GM12878 (cell line): ENCODE data around the gene HYAL4. TPM values are rescaled to one million over a fixed set of nuclear protein-coding genes. Genes with fewer than 3 reads are reported as not detected.

Source experiments
- ATAC-seq: fragments of 200-7000 bp; cut with Tn5 transposase; 3 replicates; pipeline ENCODE4 v1.9.1; 2020; ENCODE audit warnings: mild to moderate bottlenecking, moderate library complexity
- BruUV-seq: library from RNA; stranded (reverse); fragments of 400-500 nt; replicated peaks from 2 replicates; lab custom pipeline; 2021; lab: Mats Ljungman, UMichigan
- CTCF ChIA-PET: fragments of 300-600 bp; sonication (Branson Sonifier 250); formaldehyde crosslinking; extraction: SDS; loops from one replicate; lab custom pipeline; 2021; ENCODE audit warnings: inconsistent platforms; lab: Yijun Ruan, JAX
- POLR2A ChIA-PET: fragments of 350-600 bp; formaldehyde crosslinking; extraction: SDS; loops from one replicate; lab custom pipeline; 2021; ENCODE audit warnings: inconsistent platforms; lab: Charles Lee
- RAD21 ChIA-PET: fragments of 300-600 bp; sonication (Branson Sonifier 250); formaldehyde crosslinking; loops from one replicate; lab custom pipeline; 2023; ENCODE audit warnings: antibody characterized with exemption; ENCODE audit not compliant: unreplicated experiment; lab: Charles Lee
- SMC1A ChIA-PET: fragments of 300-600 bp; sonication (Branson Sonifier 250); formaldehyde crosslinking; loops from one replicate; lab custom pipeline; 2023; ENCODE audit not compliant: unreplicated experiment, uncharacterized antibody; lab: Charles Lee
- DNase-seq: peaks from one replicate; pipeline ENCODE4 v3.0.0-alpha.2; 2011; ENCODE audit warnings: low read depth, low spot score
- FAIRE-seq: peaks from 3 replicates; lab custom pipeline; 2011; peaks lifted over from hg19 to GRCh38; lab: Jason Lieb, UNC
- H2AFZ ChIP-seq: 2 replicates; pipeline ENCODE4 v1.6.0; 2011; ENCODE audit warnings: low read depth, low read length, control low read depth; ENCODE audit not compliant: control insufficient read depth
- H3K27ac ChIP-seq: 2 replicates; pipeline ENCODE4 v1.5.1; 2011; ENCODE audit warnings: control low read depth; ENCODE audit not compliant: control insufficient read depth, insufficient read depth
- H3K27me3 ChIP-seq, 2 experiments: replicated peaks in 1 of 2; 2 replicates each; pipeline versions ENCODE4 v1.6.0 to v1.6.1; 2011; ENCODE audit warnings: low read length in 1 of 2; ENCODE audit not compliant: control insufficient read depth in 2 of 2, insufficient read depth in 2 of 2
- H3K36me3 ChIP-seq, 2 experiments: 2 replicates each; pipeline ENCODE4 v1.5.1; 2011; ENCODE audit warnings: low read length in 1 of 2; ENCODE audit not compliant: control insufficient read depth in 2 of 2, insufficient read depth in 2 of 2
- H3K4me1 ChIP-seq: 2 replicates; pipeline ENCODE4 v1.6.1; 2011; ENCODE audit warnings: mild to moderate bottlenecking, low read length, moderate library complexity, mixed read lengths; ENCODE audit not compliant: control insufficient read depth, insufficient read depth
- H3K4me2 ChIP-seq: 2 replicates; pipeline ENCODE4 v1.6.0; 2011; ENCODE audit warnings: control low read depth; ENCODE audit not compliant: control insufficient read depth, insufficient read depth
- H3K4me3 ChIP-seq: fragments of 200-600 bp; sonication (generic); 2 replicates; pipeline ENCODE4 v1.5.1; 2016
- H3K79me2 ChIP-seq: 2 replicates; pipeline ENCODE4 v1.6.0; 2011; ENCODE audit warnings: low read length; ENCODE audit not compliant: control insufficient read depth, insufficient read depth
- H3K9ac ChIP-seq: 2 replicates; pipeline ENCODE4 v1.8.0; 2011; ENCODE audit warnings: low read length, control low read depth, mixed read lengths; ENCODE audit not compliant: control insufficient read depth, insufficient read depth
- H3K9me3 ChIP-seq: replicated peaks from 3 replicates; pipeline ENCODE4 v1.5.1; 2011; ENCODE audit warnings: mild to moderate bottlenecking, low read length; ENCODE audit not compliant: control insufficient read depth, insufficient read depth
- H4K20me1 ChIP-seq: 2 replicates; pipeline ENCODE4 v1.6.0; 2011; ENCODE audit not compliant: control insufficient read depth, insufficient read depth
- BCL11A ChIP-seq: IDR thresholded peaks from 2 replicates; pipeline ENCODE4 v1.6.1; 2011; ENCODE audit warnings: low read depth, low read length
- CREM ChIP-seq: IDR thresholded peaks from 2 replicates; pipeline ENCODE4 v1.6.1; 2014; ENCODE audit warnings: antibody characterized with exemption, low read depth
- ESRRA ChIP-seq: IDR thresholded peaks from 2 replicates; pipeline ENCODE4 v1.6.1; 2012; ENCODE audit warnings: mild to moderate bottlenecking, low read length, improper control_type of control experiment
- HDAC6 ChIP-seq: fragments of 200-600 bp; sonication (generic); IDR thresholded peaks from one replicate; pipeline ENCODE4 v1.8.0; 2017; ENCODE audit warnings: antibody characterized with exemption; ENCODE audit not compliant: unreplicated experiment
- IKZF1 ChIP-seq: fragments of 450-650 bp; conservative IDR thresholded peaks from 2 replicates; pipeline ENCODE4 v1.6.1; 2017; ENCODE audit warnings: antibody characterized with exemption, mild to moderate bottlenecking
- JUNB ChIP-seq: IDR thresholded peaks from 2 replicates; pipeline ENCODE4 v1.6.1; 2016; ENCODE audit warnings: antibody characterized with exemption, mild to moderate bottlenecking
- JUND ChIP-seq: IDR thresholded peaks from 2 replicates; pipeline ENCODE4 v1.6.1; 2012; ENCODE audit warnings: low read depth, mild to moderate bottlenecking, low read length, improper control_type of control experiment, moderate library complexity
- MTA2 ChIP-seq: fragments of 450-650 bp; IDR thresholded peaks from 2 replicates; pipeline ENCODE4 v1.6.1; 2016; ENCODE audit warnings: low read depth, mild to moderate bottlenecking, moderate library complexity
- MTA3 ChIP-seq: IDR thresholded peaks from 2 replicates; pipeline ENCODE4 v1.6.1; 2012; ENCODE audit warnings: low read length, inconsistent platforms, borderline replicate concordance
- MXI1 ChIP-seq: fragments of 150-350 bp; IDR thresholded peaks from 2 replicates; pipeline ENCODE4 v1.6.1; 2011; ENCODE audit warnings: low read depth, mild to moderate bottlenecking, inconsistent platforms, low read length, improper control_type of control experiment
- NBN ChIP-seq: fragments of 450-650 bp; IDR thresholded peaks from 2 replicates; pipeline ENCODE4 v1.6.1; 2016
- NFIC ChIP-seq: IDR thresholded peaks from 2 replicates; pipeline ENCODE4 v1.6.1; 2012; ENCODE audit warnings: low read depth, mild to moderate bottlenecking, inconsistent platforms, low read length, moderate library complexity
- NR2C2 ChIP-seq: IDR thresholded peaks from 2 replicates; pipeline ENCODE4 v1.6.1; 2011; ENCODE audit warnings: borderline replicate concordance, low read depth; ENCODE audit not compliant: control insufficient read depth, insufficient read length
- RB1 ChIP-seq: fragments of 450-650 bp; formaldehyde crosslinking; IDR thresholded peaks from 2 replicates; pipeline ENCODE4 v1.6.1; 2017; ENCODE audit warnings: mild to moderate bottlenecking, borderline replicate concordance
- RUNX3 ChIP-seq: IDR thresholded peaks from 2 replicates; pipeline ENCODE4 v1.6.1; 2012; ENCODE audit warnings: low read length, inconsistent platforms
- YBX1 ChIP-seq: fragments of 450-650 bp; IDR thresholded peaks from 2 replicates; pipeline ENCODE4 v1.6.1; 2016; ENCODE audit warnings: antibody characterized with exemption
- YY1 ChIP-seq: IDR thresholded peaks from 2 replicates; pipeline ENCODE4 v1.6.1; 2011; ENCODE audit warnings: low read depth, mild to moderate bottlenecking, low read length
- WGBS: methylation state at CpG from one replicate; pipeline ENCODE4 v1.1.6; 2016; ENCODE audit warnings: low lambda C conversion rate; ENCODE audit not compliant: insufficient replicate concordance, insufficient coverage; ENCODE audit errors: missing lambda C conversion rate; 5-methylcytosine and 5-hydroxymethylcytosine counted together
- in situ Hi-C: fragments of 300-500 bp; cut with MboI; formaldehyde crosslinking; loops from 9 replicates; pipeline ENCODE4 v1.14.3; 2018; ENCODE audit warnings: mixed read lengths
- intact Hi-C: fragments of 100-400 bp; cut with micrococcal nuclease; formaldehyde crosslinking; loops from one replicate; pipeline ENCODE4 v1.14.2; 2022; ENCODE audit not compliant: unreplicated experiment
- polyA plus RNA-seq, 11 experiments: library from polyadenylated mRNA; depleted of rRNA in 4 of 11; unstranded in 6 of 11; stranded (reverse) in 5 of 11; fragments of >200 nt; fragmentation: Nextera tagmentation in 4 of 11; fragmentation: Illumina TruSeq in 1 of 11; extraction: Ambion mirVana in 4 of 11; extraction: Trizol in 1 of 11; gene quantifications; 1 replicate in 1 of 11; 2 replicates in 10 of 11; pipeline versions ENCODE4 v1.2.1 to v1.2.3, GENCODE V29; 2011 to 2016; ENCODE audit warnings: inconsistent platforms in 2 of 11, missing spikeins in 2 of 11, low read depth in 1 of 11
- total RNA-seq, 4 experiments: library from RNA; depleted of rRNA in 3 of 4; stranded (reverse); fragments of >200 nt in 3 of 4; fragmentation: Illumina TruSeq in 1 of 4; extraction: Trizol in 1 of 4; gene quantifications; 2 replicates each; pipeline versions ENCODE4 v1.2.1 to v1.2.3, GENCODE V29; 2013 to 2021
- TF ChIP-seq, protein P1 (sequence below): fragments of 450-650 bp; formaldehyde crosslinking; IDR thresholded peaks from 2 replicates; pipeline ENCODE4 v1.4.0; 2022; ENCODE audit warnings: mild to moderate bottlenecking, moderate library complexity
- TF ChIP-seq, protein P2 (sequence below): fragments of 450-650 bp; IDR thresholded peaks from 2 replicates; pipeline ENCODE4 v1.6.1; 2016; ENCODE audit warnings: mild to moderate bottlenecking

The HYAL4 gene
- total and polyA plus RNA-seq, 10 of the 15 experiments (the other 5 are each of a cell fraction or from before 2014, with no cell fraction given): 0.14 to 0.88 (median 0.26) TPM; not detected in 1

DNA sequence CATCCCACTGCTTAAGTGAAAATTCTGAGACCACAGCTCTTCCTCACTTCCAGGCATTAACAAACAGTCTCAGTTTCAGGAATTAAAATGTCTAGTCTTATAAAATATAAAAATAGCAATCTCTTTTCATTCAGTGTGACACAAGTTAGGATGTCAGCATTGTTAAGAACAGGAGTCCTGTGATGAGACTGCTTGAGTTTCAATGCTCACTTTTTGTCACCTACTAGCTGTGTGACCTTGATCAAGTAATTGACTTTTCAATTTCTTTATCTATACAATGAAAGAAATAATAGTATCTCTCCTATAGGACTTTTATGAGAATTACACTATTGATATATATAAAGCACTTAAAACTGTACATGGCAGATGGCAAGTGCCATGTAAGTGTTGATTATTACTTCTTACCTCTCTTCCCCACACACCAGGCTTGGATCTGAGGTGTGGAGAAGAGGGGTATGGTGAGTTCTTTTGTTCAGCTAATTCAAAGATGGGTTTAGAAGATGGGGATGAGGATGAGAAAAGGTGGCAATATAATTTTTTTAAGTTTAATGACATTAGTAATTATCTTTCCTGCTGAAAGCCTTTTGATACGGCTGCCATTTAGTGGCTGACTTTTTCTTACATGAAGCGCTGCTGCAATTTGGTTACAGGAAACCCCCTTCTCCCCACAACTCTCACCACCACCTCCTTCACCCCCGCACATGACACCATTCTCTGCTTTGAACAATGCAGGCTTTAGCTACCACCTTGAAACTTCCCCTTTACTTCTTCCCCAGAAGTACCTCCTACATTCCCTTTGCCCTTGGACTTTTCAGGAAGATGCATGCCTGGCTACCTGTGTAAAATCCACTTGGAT lies 20.8 kb upstream of the HYAL4 start:
- FAIRE-seq (peak; percentile 38), ATAC-seq (peak; percentile 97), DNase-seq (peak; percentile 42)
- H4K20me1 ChIP-seq: no peaks in the 10 kb centered on the region
- H3K9ac ChIP-seq: no peak overlapping the region; the same call in 1 of the 2 replicates
- BruUV-seq: no TSS peak
- peak overlapping the region; percentile 75 for H3K4me2 ChIP-seq
- ChIA-PET CTCF (interaction anchor here (0.8 to 6.8 kb wide), 8 partner anchors 9 to 49 kb away, joined by 3 to 46 read pairs (median 3); no protein-coding TSS in a partner anchor), POLR2A (interaction anchor here (0.5 to 2.1 kb wide), 4 partner anchors 21 to 75 kb away, joined by 3 to 10 read pairs (median 4); partner anchors contain the start of genes HYAL4 and WASL), SMC1A (interaction anchor here (0.6 to 3.7 kb wide), 18 partner anchors 9 to 199 kb away, joined by 3 to 26 read pairs (median 4); partner anchors contain the start of genes HYAL4 and WASL), RAD21 (interaction anchor here (1.3 to 2.4 kb wide), 7 partner anchors 9 to 75 kb away, joined by 3 to 12 read pairs (median 8); partner anchors contain the start of gene WASL)
- no peak overlapping the region for H3K4me3 ChIP-seq
- 2% methylated on average over 3 of the region's 3 CpGs for WGBS
- peak overlapping the region; percentile 71 for H3K27ac ChIP-seq
- no peaks in the 10 kb centered on the region for H3K79me2 ChIP-seq
- no peaks in the 10 kb centered on the region for H3K36me3 ChIP-seq
- no peaks in the 10 kb centered on the region for H3K9me3 ChIP-seq
- in situ Hi-C loops (no loop called here), intact Hi-C loops (no loop called here)
- no peaks in the 10 kb centered on the region for H3K27me3 ChIP-seq
- peaks cover 11% of the 10 kb centered on the region for H3K4me1 ChIP-seq
- peak overlapping the region; percentile 61 for H2AFZ ChIP-seq
- TF ChIP-seq JUND: 0 out of 2 replicates have a peak, but pooled peaks have one; percentile 15
- peak; percentile 80 for TF ChIP-seq YY1
- no peak for TF ChIP-seq RB1
- TF ChIP-seq MXI1: no peak
- peak; percentile 71 for TF ChIP-seq CREM
- no peak for TF ChIP-seq ESRRA
- TF ChIP-seq, protein P1, sequence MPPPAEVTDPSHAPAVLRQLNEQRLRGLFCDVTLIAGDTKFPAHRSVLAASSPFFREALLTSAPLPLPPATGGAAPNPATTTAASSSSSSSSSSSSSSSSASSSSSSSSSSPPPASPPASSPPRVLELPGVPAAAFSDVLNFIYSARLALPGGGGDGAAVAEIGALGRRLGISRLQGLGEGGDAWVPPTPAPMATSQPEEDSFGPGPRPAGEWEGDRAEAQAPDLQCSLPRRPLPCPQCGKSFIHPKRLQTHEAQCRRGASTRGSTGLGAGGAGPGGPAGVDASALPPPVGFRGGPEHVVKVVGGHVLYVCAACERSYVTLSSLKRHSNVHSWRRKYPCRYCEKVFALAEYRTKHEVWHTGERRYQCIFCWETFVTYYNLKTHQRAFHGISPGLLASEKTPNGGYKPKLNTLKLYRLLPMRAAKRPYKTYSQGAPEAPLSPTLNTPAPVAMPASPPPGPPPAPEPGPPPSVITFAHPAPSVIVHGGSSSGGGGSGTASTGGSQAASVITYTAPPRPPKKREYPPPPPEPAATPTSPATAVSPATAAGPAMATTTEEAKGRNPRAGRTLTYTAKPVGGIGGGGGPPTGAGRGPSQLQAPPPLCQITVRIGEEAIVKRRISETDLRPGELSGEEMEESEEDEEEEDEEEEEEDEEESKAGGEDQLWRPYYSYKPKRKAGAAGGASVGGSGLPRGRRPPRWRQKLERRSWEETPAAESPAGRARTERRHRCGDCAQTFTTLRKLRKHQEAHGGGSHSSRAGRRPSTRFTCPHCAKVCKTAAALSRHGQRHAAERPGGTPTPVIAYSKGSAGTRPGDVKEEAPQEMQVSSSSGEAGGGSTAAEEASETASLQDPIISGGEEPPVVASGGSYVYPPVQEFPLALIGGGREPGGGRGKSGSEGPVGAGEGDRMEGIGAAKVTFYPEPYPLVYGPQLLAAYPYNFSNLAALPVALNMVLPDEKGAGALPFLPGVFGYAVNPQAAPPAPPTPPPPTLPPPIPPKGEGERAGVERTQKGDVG: no peak
- TF ChIP-seq RUNX3: peak; percentile 96
- TF ChIP-seq NBN: peak; percentile 86
- peak; percentile 79 for TF ChIP-seq NFIC
- TF ChIP-seq MTA3: no peak
- no peak for TF ChIP-seq YBX1
- peak; percentile 55; the same call in 1 of the 2 replicates for TF ChIP-seq JUNB
- TF ChIP-seq IKZF1: peak; percentile 97
- TF ChIP-seq, protein P2, sequence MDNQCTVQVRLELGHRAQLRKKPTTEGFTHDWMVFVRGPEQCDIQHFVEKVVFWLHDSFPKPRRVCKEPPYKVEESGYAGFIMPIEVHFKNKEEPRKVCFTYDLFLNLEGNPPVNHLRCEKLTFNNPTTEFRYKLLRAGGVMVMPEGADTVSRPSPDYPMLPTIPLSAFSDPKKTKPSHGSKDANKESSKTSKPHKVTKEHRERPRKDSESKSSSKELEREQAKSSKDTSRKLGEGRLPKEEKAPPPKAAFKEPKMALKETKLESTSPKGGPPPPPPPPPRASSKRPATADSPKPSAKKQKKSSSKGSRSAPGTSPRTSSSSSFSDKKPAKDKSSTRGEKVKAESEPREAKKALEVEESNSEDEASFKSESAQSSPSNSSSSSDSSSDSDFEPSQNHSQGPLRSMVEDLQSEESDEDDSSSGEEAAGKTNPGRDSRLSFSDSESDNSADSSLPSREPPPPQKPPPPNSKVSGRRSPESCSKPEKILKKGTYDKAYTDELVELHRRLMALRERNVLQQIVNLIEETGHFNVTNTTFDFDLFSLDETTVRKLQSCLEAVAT: peak; percentile 87
- peak; percentile 86 for TF ChIP-seq MTA2
- TF ChIP-seq NR2C2: no peak
- peak; percentile 73 for TF ChIP-seq BCL11A
- no peak for TF ChIP-seq HDAC6
